MCF 10A (cell line): ENCODE results near the gene YIF1A. TPM values are rescaled to one million over a fixed set of nuclear protein-coding genes. Genes with fewer than 3 reads are reported as not detected.

Experiments used
- BruUV-seq: library from RNA; stranded (reverse); fragments of 400-500 nt; replicated peaks from 2 replicates; lab custom pipeline; 2021; lab: Mats Ljungman, UMichigan
- CTCF ChIA-PET: fragments of 300-600 bp; sonication (Branson Sonifier 250); formaldehyde crosslinking; extraction: SDS; loops from one replicate; lab custom pipeline; 2021; ENCODE audit warnings: antibody characterized with exemption, inconsistent platforms; lab: Yijun Ruan, JAX
- POLR2A ChIA-PET: fragments of 300-600, 350-650 bp; sonication (Branson Sonifier 250); formaldehyde crosslinking; extraction: SDS; loops from one replicate; lab custom pipeline; 2020; ENCODE audit warnings: antibody characterized with exemption, inconsistent platforms; lab: Yijun Ruan, JAX
- DNase-seq: peaks from one replicate; pipeline ENCODE4 v3.0.0-alpha.2; 2018; ENCODE audit not compliant: unreplicated experiment
- H3K27ac Mint-ChIP-seq: one replicate; pipeline ENCODE4 v1.8.0; 2022; ENCODE audit warnings: mild to moderate bottlenecking, low read depth, mixed read lengths; ENCODE audit not compliant: unreplicated experiment
- H3K27me3 Mint-ChIP-seq: one replicate; pipeline ENCODE4 v1.8.0; 2022; ENCODE audit warnings: mixed read lengths; ENCODE audit not compliant: insufficient read depth, unreplicated experiment
- H3K36me3 Mint-ChIP-seq: one replicate; pipeline ENCODE4 v1.8.0; 2022; ENCODE audit warnings: mild to moderate bottlenecking, moderate library complexity, mixed read lengths; ENCODE audit not compliant: insufficient read depth, unreplicated experiment
- H3K4me1 Mint-ChIP-seq: one replicate; pipeline ENCODE4 v1.8.0; 2022; ENCODE audit warnings: mixed read lengths; ENCODE audit not compliant: insufficient read depth, unreplicated experiment
- H3K4me3 Mint-ChIP-seq: one replicate; pipeline ENCODE4 v1.8.0; 2022; ENCODE audit warnings: mild to moderate bottlenecking, moderate library complexity, mixed read lengths; ENCODE audit not compliant: unreplicated experiment
- H3K9me3 Mint-ChIP-seq: one replicate; pipeline ENCODE4 v1.8.0; 2022; ENCODE audit warnings: mixed read lengths; ENCODE audit not compliant: unreplicated experiment
- CTCF ChIP-seq: fragments of 200-600 bp; IDR thresholded peaks from one replicate; pipeline ENCODE4 v1.8.0; 2022; ENCODE audit warnings: antibody characterized with exemption, mild to moderate bottlenecking; ENCODE audit not compliant: unreplicated experiment
- intact Hi-C: fragments of 100-400 bp; cut with micrococcal nuclease; formaldehyde crosslinking; loops from 2 replicates; pipeline ENCODE4 v1.14.1; 2022
- total RNA-seq: library from RNA; stranded (reverse); gene quantifications from 2 replicates; pipeline ENCODE4 v1.2.3, GENCODE V29; 2022

Gene YIF1A
- total RNA-seq, 1 experiment from 2014 or later = 143 TPM

- Mint-ChIP-seq H3K9me3 (no peaks in the 10 kb centered on the region), H3K4me1 (peaks cover 2% of the 10 kb centered on the region), H3K4me3 (no peak overlapping the region), H3K27me3 (no peaks in the 10 kb centered on the region), H3K27ac (no peak overlapping the region), H3K36me3 (peaks cover 46% of the 10 kb centered on the region)
- no peak for TF ChIP-seq CTCF
- CTCF ChIA-PET = interaction anchor here (1.5 kb wide), 1 partner anchor 42 kb away, joined by 8 read pairs; no protein-coding TSS in a partner anchor
- POLR2A ChIA-PET = interaction anchor here (0.6 kb wide), 1 partner anchor 63 kb away, joined by 3 read pairs; no protein-coding TSS in a partner anchor
- DNase-seq = no peak
- no TSS peak for BruUV-seq
- intact Hi-C loops = no loop called here
Measured at GRCh38 chr11:66264383-66264782, 24.6 kb downstream of the YIF1A start.

DNA sequence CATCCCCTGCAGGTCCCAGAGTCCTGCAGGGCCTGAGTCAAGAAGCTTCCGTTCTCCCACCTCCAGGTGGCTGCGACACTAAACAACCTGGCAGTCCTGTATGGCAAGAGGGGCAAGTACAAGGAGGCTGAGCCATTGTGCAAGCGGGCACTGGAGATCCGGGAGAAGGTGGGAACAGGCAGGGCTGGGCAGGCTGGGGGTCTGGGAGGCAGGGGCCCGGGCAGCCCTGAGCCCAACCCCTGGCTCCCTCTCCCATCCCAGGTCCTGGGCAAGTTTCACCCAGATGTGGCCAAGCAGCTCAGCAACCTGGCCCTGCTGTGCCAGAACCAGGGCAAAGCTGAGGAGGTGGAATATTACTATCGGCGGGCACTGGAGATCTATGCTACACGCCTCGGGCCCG, 25.2 kb downstream of the YIF1A start:
- peaks cover 7% of the 10 kb centered on the region for H3K4me1 Mint-ChIP-seq
- intact Hi-C loops = no loop called here
- H3K27me3 Mint-ChIP-seq = no peaks in the 10 kb centered on the region
- H3K36me3 Mint-ChIP-seq = peaks cover 51% of the 10 kb centered on the region
- POLR2A ChIA-PET = interaction anchor here (0.6 to 1.6 kb wide), 2 partner anchors 17 to 63 kb away, joined by 3 to 4 read pairs; no protein-coding TSS in a partner anchor
- no peak overlapping the region for H3K27ac Mint-ChIP-seq
- no peak for TF ChIP-seq CTCF
- H3K4me3 Mint-ChIP-seq = no peak overlapping the region
- H3K9me3 Mint-ChIP-seq = no peaks in the 10 kb centered on the region
- CTCF ChIA-PET = no interaction called here
- BruUV-seq = no TSS peak
- no peak for DNase-seq

DNA sequence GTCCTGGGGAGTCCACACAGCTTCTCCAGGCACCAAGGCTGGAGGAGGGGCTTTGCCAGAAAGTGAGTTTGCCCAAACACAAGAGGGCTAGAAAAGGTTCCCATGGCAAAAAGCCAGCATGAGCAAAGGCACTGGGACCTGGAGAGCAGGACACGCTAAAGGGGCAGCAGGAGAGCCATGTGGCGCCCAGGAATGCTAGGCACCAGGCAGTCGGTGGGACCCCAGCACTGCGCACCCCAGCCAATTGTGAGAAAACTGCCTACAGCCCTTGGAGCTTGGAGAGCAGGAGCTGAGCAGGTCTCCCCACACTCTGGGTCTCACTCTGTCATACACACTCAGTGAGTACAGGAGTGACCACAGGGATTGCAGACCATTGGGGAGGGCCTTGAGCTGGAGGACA, 25.7 kb downstream of the YIF1A start:
- H3K36me3 Mint-ChIP-seq = peaks cover 51% of the 10 kb centered on the region
- no peaks in the 10 kb centered on the region for H3K9me3 Mint-ChIP-seq
- DNase-seq = no peak
- POLR2A ChIA-PET = interaction anchor here (1.6 kb wide), 1 partner anchor 18 kb away, joined by 4 read pairs; no protein-coding TSS in a partner anchor
- no peak for TF ChIP-seq CTCF
- no peak overlapping the region for H3K27ac Mint-ChIP-seq
- no peaks in the 10 kb centered on the region for H3K27me3 Mint-ChIP-seq
- no TSS peak for BruUV-seq
- CTCF ChIA-PET = no interaction called here
- H3K4me3 Mint-ChIP-seq = no peak overlapping the region
- intact Hi-C loops = no loop called here
- peaks cover 7% of the 10 kb centered on the region for H3K4me1 Mint-ChIP-seq

DNA sequence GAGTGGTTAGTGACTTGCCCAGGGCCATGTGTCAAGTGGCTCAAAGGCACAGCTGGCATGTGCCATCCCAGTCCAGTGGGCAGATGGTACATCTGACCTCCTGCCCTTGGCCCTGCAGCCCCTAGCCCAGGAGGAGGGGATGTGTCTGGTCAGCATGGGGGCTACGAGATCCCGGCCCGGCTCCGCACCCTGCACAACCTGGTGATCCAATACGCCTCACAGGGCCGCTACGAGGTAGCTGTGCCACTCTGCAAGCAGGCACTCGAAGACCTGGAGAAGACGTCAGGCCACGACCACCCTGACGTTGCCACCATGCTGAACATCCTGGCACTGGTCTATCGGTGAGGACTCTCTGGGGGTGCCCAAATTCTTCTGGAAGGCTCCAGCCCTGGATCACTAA, 26.2 kb downstream of the YIF1A start:
- POLR2A ChIA-PET = interaction anchor here (1.6 kb wide), 1 partner anchor 18 kb away, joined by 4 read pairs; no protein-coding TSS in a partner anchor
- no peaks in the 10 kb centered on the region for H3K27me3 Mint-ChIP-seq
- no peak overlapping the region for H3K4me3 Mint-ChIP-seq
- no peak overlapping the region for H3K27ac Mint-ChIP-seq
- peaks cover 49% of the 10 kb centered on the region for H3K36me3 Mint-ChIP-seq
- no peak for DNase-seq
- intact Hi-C loops = no loop called here
- CTCF ChIA-PET = interaction anchor here (1.3 to 1.4 kb wide), 3 partner anchors 19 to 41 kb away, joined by 3 to 7 read pairs (median 6); no protein-coding TSS in a partner anchor
- BruUV-seq = no TSS peak
- no peak for TF ChIP-seq CTCF
- no peaks in the 10 kb centered on the region for H3K9me3 Mint-ChIP-seq
- peaks cover 7% of the 10 kb centered on the region for H3K4me1 Mint-ChIP-seq
